GM20431 (cell line): ENCODE results near the gene ANKRD55.
"Not testable (repeated sequence)": the region's sequence is repeated elsewhere in the genome, so short reads cannot be mapped to it uniquely, and the experiment has no call there.

ENCODE experiments used
- in situ Hi-C: fragments of 300-500 bp; cut with MseI, MboI; formaldehyde crosslinking; loops from one replicate; pipeline ENCODE4 v1.15.0; 2020; ENCODE audit warnings: low sequenced_read_pairs; ENCODE audit not compliant: unreplicated experiment

The ANKRD55 gene

GRCh38 chr5:56213886-56214535 is 19.1 kb downstream of the ANKRD55 start:
- in situ Hi-C loops: not testable (repeated sequence)

GRCh38 chr5:56212130-56212879 is 20.8 kb downstream of the ANKRD55 start:
- in situ Hi-C loops: no loop called here

GRCh38 chr5:56211298-56211865 is 21.7 kb downstream of the ANKRD55 start:
- in situ Hi-C loops: no loop called here

GRCh38 chr5:56208681-56209080 is 24.4 kb downstream of the ANKRD55 start:
- in situ Hi-C loops: no loop called here

GRCh38 chr5:56207537-56207936 is 25.6 kb downstream of the ANKRD55 start:
- in situ Hi-C loops: no loop called here

- in situ Hi-C loops: no loop called here
These were observed 26.8 kb downstream of the ANKRD55 start for GRCh38 chr5:56206126-56206910.

- in situ Hi-C loops: not testable (repeated sequence)
These were observed 29.2 kb downstream of the ANKRD55 start for GRCh38 chr5:56203936-56204335.

- in situ Hi-C loops: no loop called here
These were observed 30.6 kb downstream of the ANKRD55 start for GRCh38 chr5:56202483-56202882.

GRCh38 chr5:56201762-56202261 is 31.3 kb downstream of the ANKRD55 start:
- in situ Hi-C loops: not testable (repeated sequence)

GRCh38 chr5:56200971-56201666 is 32.0 kb downstream of the ANKRD55 start:
- in situ Hi-C loops: no loop called here

- in situ Hi-C loops: loop anchor here (25.0 kb wide), 1 partner anchor 233 kb away; no protein-coding TSS in a partner anchor
These were observed 38.1 kb downstream of the ANKRD55 start for GRCh38 chr5:56195016-56195415.

- in situ Hi-C loops: loop anchor here (25.0 kb wide), 1 partner anchor 230 kb away; no protein-coding TSS in a partner anchor
These were observed 40.9 kb downstream of the ANKRD55 start for GRCh38 chr5:56192246-56192645.

- in situ Hi-C loops: loop anchor here (25.0 kb wide), 1 partner anchor 229 kb away; no protein-coding TSS in a partner anchor
These were observed 41.5 kb downstream of the ANKRD55 start for GRCh38 chr5:56191656-56192055.

GRCh38 chr5:56190497-56190896 is 42.6 kb downstream of the ANKRD55 start:
- in situ Hi-C loops: loop anchor here (25.0 kb wide), 1 partner anchor 228 kb away; no protein-coding TSS in a partner anchor

GRCh38 chr5:56185768-56186311 is 47.3 kb downstream of the ANKRD55 start:
- in situ Hi-C loops: loop anchor here (25.0 kb wide), 1 partner anchor 224 kb away; no protein-coding TSS in a partner anchor

GRCh38 chr5:56183506-56183905 is 49.6 kb downstream of the ANKRD55 start:
- in situ Hi-C loops: loop anchor here (25.0 kb wide), 1 partner anchor 221 kb away; no protein-coding TSS in a partner anchor

GRCh38 chr5:56179442-56179841 is 53.7 kb downstream of the ANKRD55 start:
- in situ Hi-C loops: loop anchor here (25.0 kb wide), 1 partner anchor 217 kb away; no protein-coding TSS in a partner anchor

- in situ Hi-C loops: loop anchor here (25.0 kb wide), 1 partner anchor 217 kb away; no protein-coding TSS in a partner anchor
These were observed 54.3 kb downstream of the ANKRD55 start for GRCh38 chr5:56178823-56179222.
